Breast epithelium (tissue), 3 donors: ENCODE measurements around the gene TMEM117.

Experiments used
- CTCF ChIP-seq, 3 donors: fragments of 450-650 bp; IDR thresholded peaks; one replicate each; pipeline ENCODE4 v1.5.1; 2016 to 2017; ENCODE audit warnings: antibody characterized with exemption in 3 of 3, mild to moderate bottlenecking in 3 of 3, moderate library complexity in 3 of 3
- POLR2AphosphoS5 ChIP-seq, 3 donors: sonication (generic); formaldehyde crosslinking; IDR thresholded peaks; one replicate each; pipeline ENCODE4 v1.6.1; 2017; ENCODE audit warnings: antibody characterized with exemption in 3 of 3

- TF ChIP-seq CTCF (IDR thresholded peaks at IDR 0.05) (no peak), POLR2AphosphoS5 (IDR thresholded peaks at IDR 0.05) (no peak)
Measured at GRCh38 chr12:43816168-43816567, 19.7 kb upstream of the TMEM117 start.
